Umbilical cord (tissue), 2 donors: ENCODE measurements around the gene PCBP3. TPM values are rescaled to one million over a fixed set of nuclear protein-coding genes. Genes with fewer than 3 reads are reported as not detected.
A peak's percentile ranks its signal among the peaks of the same experiment; 100 is the strongest.

ENCODE experiments used
- DNase-seq: peaks from one replicate; pipeline ENCODE4 v3.0.0-alpha.2; 2015; ENCODE audit warnings: low spot score
- total RNA-seq: library from RNA; depleted of rRNA; stranded (reverse); fragments of >200 nt; gene quantifications from one replicate; pipeline ENCODE4 v1.2.3, GENCODE V29; 2014; ENCODE audit warnings: low replicate concordance; ENCODE audit not compliant: insufficient read depth

Gene PCBP3
- total RNA-seq, 1 donor from 2014 or later = 4.8 TPM

DNA sequence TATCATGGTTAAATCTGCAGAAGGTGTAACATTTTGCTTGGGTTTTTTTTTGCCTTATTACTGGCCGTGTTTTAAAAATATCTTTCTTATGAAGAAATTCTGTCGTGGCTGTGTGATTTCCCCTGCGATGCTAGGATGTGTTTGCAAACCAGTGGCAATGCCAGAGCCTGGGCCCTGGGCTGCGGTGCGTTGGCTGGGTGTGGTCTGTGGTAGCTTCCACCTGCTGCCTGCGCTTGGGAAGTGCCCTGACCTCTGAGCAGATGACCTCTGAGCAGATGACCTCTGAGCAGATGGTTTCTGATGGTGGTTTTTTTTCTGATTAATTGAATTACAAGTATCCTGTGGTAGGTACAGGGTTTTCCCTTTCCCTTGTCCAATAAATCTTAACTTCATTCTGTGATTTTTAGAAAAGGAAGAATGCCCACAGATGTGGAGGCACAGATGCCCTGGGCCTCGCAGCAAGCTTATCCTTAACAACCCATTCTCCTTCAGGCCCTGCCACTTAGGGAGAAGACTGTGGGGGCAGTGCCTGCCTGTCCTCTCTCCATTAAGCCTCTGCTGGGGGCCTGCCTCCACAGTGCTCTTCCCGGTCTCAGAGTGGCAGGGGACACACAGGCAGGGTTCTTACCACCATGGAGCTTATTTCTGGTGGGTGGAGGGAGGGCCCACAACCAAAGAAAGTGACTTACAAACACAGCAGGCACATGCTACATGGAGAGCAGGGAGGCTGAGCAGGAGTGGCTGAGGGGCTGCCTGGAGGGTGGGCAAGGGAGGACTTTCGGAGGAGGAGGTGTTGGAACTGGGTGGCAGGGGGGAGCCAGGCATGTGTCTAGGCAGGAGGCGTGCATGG, 81.7 kb downstream of the PCBP3 start:
- DNase-seq = no peak

GRCh38 chr21:45725844-45726200, 82.3 kb downstream of the PCBP3 start:
- no peak for DNase-seq

GRCh38 chr21:45726438-45726837, 82.9 kb downstream of the PCBP3 start:
- no peak for DNase-seq

GRCh38 chr21:45727390-45727789, 83.9 kb downstream of the PCBP3 start:
- no peak for DNase-seq

- no peak for DNase-seq
Measured at GRCh38 chr21:45735259-45736000, 91.9 kb downstream of the PCBP3 start.

- DNase-seq = no peak
Measured at GRCh38 chr21:45736042-45736689, 92.6 kb downstream of the PCBP3 start.

DNA sequence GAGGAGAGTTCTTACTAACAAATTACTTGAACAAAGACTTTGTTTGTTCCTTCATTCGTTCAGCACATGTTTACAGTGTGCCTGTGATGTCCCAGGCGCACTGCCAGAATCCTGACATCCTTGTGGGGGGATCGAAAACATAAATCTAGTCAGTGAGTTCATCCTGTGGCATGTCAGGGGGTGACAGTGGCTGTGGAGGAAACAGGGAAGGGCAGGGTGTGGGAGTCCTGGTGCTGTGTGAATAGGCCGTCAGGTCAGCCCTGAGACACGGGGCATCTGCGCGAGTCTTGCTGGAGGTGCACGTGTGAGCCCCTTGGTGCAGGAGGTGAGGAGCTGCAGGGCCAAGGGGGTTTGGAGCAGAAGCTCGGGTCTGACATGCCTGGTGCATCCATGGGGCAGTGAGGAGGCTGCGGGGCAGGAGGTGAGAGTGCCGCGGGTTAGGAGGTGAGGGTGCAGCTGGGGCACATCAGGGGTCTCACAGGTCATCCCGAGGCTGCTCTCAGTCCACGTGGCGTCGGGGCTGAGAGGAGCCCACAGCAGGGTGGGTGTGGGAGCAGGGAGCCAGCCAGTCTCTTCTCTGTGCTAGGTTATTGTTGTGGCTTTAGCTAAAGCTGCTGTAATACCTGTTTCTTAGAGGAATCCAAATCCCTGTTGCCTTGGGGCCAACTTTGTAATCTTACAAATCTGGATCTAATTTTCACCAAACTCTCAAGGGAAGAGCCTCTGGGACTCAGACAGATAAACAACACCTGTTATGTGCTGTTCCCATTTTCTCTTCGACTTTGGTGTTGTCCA, 93.4 kb downstream of the PCBP3 start:
- DNase-seq = no peak

GRCh38 chr21:45737485-45738166, 94.1 kb downstream of the PCBP3 start:
- DNase-seq = no peak

GRCh38 chr21:45739218-45740087, 95.9 kb downstream of the PCBP3 start:
- no peak for DNase-seq

GRCh38 chr21:45740088-45740440, 96.5 kb downstream of the PCBP3 start:
- DNase-seq = no peak

- DNase-seq = no peak
Measured at GRCh38 chr21:45740491-45741357, 97.2 kb downstream of the PCBP3 start.

GRCh38 chr21:45741691-45742090, 98.2 kb downstream of the PCBP3 start:
- DNase-seq = no peak

- DNase-seq = no peak
Measured at GRCh38 chr21:45742247-45742646, 98.7 kb downstream of the PCBP3 start.

GRCh38 chr21:45745256-45745655, 101.7 kb downstream of the PCBP3 start:
- DNase-seq = no peak

DNA sequence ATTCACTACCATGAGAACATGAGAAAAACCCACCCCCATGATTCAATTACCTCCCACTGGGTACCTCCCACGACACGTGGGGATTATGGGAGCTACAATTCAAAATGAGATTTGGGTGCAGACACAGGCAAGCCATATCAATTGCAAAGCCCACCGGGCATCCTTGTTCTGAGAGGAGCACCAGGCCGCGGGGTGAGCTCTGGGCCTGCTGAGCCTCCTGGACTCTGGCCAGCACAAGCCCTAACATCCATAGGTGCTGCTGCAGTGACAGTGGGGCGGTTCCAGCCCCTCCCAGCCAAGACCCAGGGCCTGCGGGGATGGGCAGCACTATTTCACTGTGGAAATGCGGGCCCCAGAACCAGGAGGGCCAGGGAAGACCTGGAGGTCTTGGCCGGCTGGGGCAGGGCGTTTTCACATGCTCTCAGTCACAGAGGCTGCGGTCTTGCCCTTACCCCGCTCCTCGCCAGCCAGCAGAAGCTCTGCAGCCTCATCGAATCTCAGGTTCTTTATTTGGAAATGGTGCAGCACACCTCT, 103.8 kb downstream of the PCBP3 start:
- no peak for DNase-seq

GRCh38 chr21:45747802-45748445, 104.4 kb downstream of the PCBP3 start:
- peak; percentile 12 for DNase-seq

GRCh38 chr21:45748593-45748992, 105.1 kb downstream of the PCBP3 start:
- DNase-seq = no peak

DNA sequence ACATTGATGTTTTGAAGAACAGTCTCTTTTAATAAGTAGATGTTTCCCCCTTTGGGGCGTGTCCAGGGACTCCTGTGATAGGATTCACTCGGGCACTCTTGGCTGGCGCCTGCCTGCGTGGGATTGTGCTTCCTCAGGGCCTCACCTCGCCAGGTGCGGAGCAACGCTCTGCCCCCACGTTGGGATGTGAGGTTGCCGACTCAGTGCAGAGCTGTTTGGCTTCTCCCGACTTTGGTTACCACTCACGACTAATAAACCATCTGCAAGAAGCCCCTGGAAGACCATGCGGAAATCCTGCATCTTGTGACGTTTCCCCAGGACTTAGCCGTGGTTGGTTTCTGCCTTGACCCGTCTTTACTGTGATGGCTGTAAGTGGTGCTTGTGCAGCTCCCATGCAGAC, 106.4 kb downstream of the PCBP3 start:
- no peak for DNase-seq
